Choroid plexus epithelial cell (primary cell): ENCODE results near the gene ORM1.
"Not testable (repeated sequence)": the region's sequence is repeated elsewhere in the genome, so short reads cannot be mapped to it uniquely, and the experiment has no call there.

Source experiments
- DNase-seq: peaks from one replicate; pipeline ENCODE4 v3.0.0-alpha.2; 2010; ENCODE audit warnings: low read depth
- H3K4me3 ChIP-seq: 2 replicates; pipeline ENCODE4 v1.5.1; 2011; ENCODE audit warnings: low read depth, mild to moderate bottlenecking, control low read depth, low read length, moderate library complexity
- TF ChIP-seq, protein P1 (sequence below): conservative IDR thresholded peaks from 2 replicates; pipeline ENCODE4 v1.5.1; 2011; ENCODE audit warnings: low read depth, mild to moderate bottlenecking, control low read depth, inconsistent platforms, low read length, moderate library complexity

Gene ORM1

DNA sequence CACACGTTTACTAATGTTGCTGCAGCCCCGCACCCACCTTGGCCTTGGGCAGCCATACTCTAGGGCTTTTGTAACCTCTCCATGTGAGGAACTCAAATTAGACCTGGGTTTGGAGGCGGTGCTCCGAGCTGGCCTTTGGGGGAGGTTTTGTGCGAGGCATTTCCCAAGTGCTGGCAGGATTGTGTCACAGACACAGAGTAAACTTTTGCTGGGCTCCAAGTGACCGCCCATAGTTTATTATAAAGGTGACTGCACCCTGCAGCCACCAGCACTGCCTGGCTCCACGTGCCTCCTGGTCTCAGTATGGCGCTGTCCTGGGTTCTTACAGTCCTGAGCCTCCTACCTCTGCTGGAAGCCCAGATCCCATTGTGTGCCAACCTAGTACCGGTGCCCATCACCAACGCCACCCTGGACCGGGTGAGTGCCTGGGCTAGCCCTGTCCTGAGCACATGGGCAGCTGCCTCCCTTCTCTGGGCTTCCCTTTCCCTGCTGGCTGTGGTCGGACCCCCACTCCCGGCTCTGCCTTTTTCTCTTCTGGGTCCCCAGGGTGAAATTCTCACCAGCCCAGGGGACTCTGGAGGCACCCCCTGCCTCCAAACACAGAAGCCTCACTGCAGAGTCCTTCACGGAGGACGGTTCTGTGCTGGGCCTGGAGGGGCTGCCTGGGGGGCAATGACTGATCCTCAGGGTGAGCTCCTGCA, at the start of gene ORM1:
ORM1 (plus strand) TSS at position 268 of the 701 bp plus-strand sequence; CDS start at position 304, 36 bp downstream.
- not testable (repeated sequence) for DNase-seq, H3K4me3 ChIP-seq

DNA sequence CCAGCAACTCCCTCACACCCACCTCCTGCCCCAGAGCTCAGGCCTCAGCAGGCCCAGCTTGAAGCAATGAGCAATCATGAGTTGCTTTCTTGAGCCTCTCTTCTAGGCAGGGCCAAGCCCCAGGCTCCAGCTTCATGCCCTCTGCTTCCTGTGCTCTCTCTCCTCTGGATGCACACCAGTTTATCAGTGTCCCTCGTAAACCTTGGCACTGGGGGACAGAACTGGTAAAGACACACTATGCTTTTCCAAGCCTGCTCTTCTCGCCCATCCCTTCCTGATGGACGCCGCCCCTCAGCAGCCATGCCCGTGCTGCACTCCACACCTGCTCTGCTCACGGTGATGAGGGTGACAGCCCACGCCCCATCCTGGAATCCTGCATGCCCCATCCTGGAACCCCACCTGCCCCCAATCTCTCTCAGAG, 49.4 kb upstream of the ORM1 start:
- no peak for DNase-seq
- TF ChIP-seq, protein P1, sequence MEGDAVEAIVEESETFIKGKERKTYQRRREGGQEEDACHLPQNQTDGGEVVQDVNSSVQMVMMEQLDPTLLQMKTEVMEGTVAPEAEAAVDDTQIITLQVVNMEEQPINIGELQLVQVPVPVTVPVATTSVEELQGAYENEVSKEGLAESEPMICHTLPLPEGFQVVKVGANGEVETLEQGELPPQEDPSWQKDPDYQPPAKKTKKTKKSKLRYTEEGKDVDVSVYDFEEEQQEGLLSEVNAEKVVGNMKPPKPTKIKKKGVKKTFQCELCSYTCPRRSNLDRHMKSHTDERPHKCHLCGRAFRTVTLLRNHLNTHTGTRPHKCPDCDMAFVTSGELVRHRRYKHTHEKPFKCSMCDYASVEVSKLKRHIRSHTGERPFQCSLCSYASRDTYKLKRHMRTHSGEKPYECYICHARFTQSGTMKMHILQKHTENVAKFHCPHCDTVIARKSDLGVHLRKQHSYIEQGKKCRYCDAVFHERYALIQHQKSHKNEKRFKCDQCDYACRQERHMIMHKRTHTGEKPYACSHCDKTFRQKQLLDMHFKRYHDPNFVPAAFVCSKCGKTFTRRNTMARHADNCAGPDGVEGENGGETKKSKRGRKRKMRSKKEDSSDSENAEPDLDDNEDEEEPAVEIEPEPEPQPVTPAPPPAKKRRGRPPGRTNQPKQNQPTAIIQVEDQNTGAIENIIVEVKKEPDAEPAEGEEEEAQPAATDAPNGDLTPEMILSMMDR: no peak
- H3K4me3 ChIP-seq: no peak overlapping the region

DNA sequence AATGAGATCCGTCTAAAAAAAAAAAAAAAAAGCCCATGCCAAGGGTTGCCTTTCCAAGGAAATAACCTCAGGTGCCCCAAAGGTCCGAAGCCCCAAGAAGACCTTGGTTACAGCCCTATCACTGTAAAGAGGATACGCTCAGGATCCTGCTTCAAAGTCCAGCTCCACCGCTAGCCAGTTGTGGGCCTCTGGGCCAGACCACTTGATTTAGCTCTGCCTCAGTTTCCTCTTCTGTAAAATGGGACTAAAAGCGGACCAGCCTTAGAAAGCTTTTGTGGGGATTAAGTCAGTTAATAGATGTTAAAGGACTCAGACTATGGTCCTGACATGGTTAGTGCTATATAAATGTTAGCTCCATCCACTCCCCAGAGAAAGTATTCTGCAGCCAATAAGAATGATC, 48.7 kb upstream of the ORM1 start:
- H3K4me3 ChIP-seq: no peak overlapping the region
- no peak for DNase-seq
- TF ChIP-seq, protein P1: no peak

DNA sequence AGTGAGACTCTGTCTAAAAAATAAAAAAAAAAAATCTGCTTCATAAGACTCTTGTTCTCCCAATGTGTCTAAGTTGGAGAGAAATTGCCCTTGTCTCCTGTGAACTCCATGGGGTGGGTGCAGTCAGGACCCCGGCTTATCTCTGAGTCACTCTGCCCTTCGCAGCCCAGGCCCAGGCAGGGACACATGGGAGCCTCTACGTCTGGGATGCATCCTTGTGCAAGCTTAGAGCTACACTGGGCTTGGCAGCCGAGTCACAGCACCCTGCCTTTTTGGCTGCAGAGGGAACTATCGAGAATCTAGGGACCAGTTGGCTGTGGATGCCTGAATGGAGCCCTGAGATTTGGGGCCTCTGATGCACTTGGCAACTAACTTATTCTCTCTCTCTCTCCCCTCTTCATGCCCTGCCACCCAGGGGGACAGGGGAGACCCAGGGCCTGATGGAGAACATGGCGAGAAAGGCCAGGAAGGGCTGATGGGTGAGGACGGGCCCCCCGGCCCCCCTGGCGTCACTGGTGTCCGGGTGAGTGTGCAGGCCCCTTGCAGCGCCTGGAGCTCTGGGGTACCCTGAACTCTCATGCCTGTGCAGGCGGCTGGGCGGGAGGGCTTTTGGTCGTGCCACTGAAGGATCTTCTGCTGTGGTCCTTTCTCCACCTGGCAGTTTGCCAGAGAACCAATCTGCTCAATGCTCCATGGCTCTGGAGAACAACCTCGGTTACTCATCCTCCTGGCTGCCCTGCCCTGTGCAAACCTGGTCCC, 47.5 kb upstream of the ORM1 start:
- TF ChIP-seq, protein P1: no peak
- DNase-seq: no peak
- H3K4me3 ChIP-seq: no peak overlapping the region

GRCh38 chr9:114276908-114277821, 45.7 kb upstream of the ORM1 start:
- no peak overlapping the region for H3K4me3 ChIP-seq
- TF ChIP-seq, protein P1: no peak
- peak; percentile 94 for DNase-seq

GRCh38 chr9:114278356-114278755, 44.5 kb upstream of the ORM1 start:
- H3K4me3 ChIP-seq: no peak overlapping the region

More at GRCh38 chr9:114278356-114278755, 44.5 kb upstream of the ORM1 start:
- TF ChIP-seq, protein P1: no peak
- DNase-seq: no peak
